MCF 10A (cell line): ENCODE results near the gene CPNE5. TPM values are rescaled to one million over a fixed set of nuclear protein-coding genes. Genes with fewer than 3 reads are reported as not detected.
A peak's percentile ranks its signal among the peaks of the same experiment; 100 is the strongest.
"Not testable (repeated sequence)": the region's sequence is repeated elsewhere in the genome, so short reads cannot be mapped to it uniquely, and the experiment has no call there.

Experiments
- BruUV-seq: library from RNA; stranded (reverse); fragments of 400-500 nt; replicated peaks from 2 replicates; lab custom pipeline; 2021; lab: Mats Ljungman, UMichigan
- CTCF ChIA-PET: fragments of 300-600 bp; sonication (Branson Sonifier 250); formaldehyde crosslinking; extraction: SDS; loops from one replicate; lab custom pipeline; 2021; ENCODE audit warnings: antibody characterized with exemption, inconsistent platforms; lab: Yijun Ruan, JAX
- POLR2A ChIA-PET: fragments of 300-600, 350-650 bp; sonication (Branson Sonifier 250); formaldehyde crosslinking; extraction: SDS; loops from one replicate; lab custom pipeline; 2020; ENCODE audit warnings: antibody characterized with exemption, inconsistent platforms; lab: Yijun Ruan, JAX
- DNase-seq: peaks from one replicate; pipeline ENCODE4 v3.0.0-alpha.2; 2018; ENCODE audit not compliant: unreplicated experiment
- H3K27ac Mint-ChIP-seq: one replicate; pipeline ENCODE4 v1.8.0; 2022; ENCODE audit warnings: mild to moderate bottlenecking, low read depth, mixed read lengths; ENCODE audit not compliant: unreplicated experiment
- H3K27me3 Mint-ChIP-seq: one replicate; pipeline ENCODE4 v1.8.0; 2022; ENCODE audit warnings: mixed read lengths; ENCODE audit not compliant: insufficient read depth, unreplicated experiment
- H3K36me3 Mint-ChIP-seq: one replicate; pipeline ENCODE4 v1.8.0; 2022; ENCODE audit warnings: mild to moderate bottlenecking, moderate library complexity, mixed read lengths; ENCODE audit not compliant: insufficient read depth, unreplicated experiment
- H3K4me1 Mint-ChIP-seq: one replicate; pipeline ENCODE4 v1.8.0; 2022; ENCODE audit warnings: mixed read lengths; ENCODE audit not compliant: insufficient read depth, unreplicated experiment
- H3K4me3 Mint-ChIP-seq: one replicate; pipeline ENCODE4 v1.8.0; 2022; ENCODE audit warnings: mild to moderate bottlenecking, moderate library complexity, mixed read lengths; ENCODE audit not compliant: unreplicated experiment
- H3K9me3 Mint-ChIP-seq: one replicate; pipeline ENCODE4 v1.8.0; 2022; ENCODE audit warnings: mixed read lengths; ENCODE audit not compliant: unreplicated experiment
- CTCF ChIP-seq: fragments of 200-600 bp; IDR thresholded peaks from one replicate; pipeline ENCODE4 v1.8.0; 2022; ENCODE audit warnings: antibody characterized with exemption, mild to moderate bottlenecking; ENCODE audit not compliant: unreplicated experiment
- intact Hi-C: fragments of 100-400 bp; cut with micrococcal nuclease; formaldehyde crosslinking; loops from 2 replicates; pipeline ENCODE4 v1.14.1; 2022
- total RNA-seq: library from RNA; stranded (reverse); gene quantifications from 2 replicates; pipeline ENCODE4 v1.2.3, GENCODE V29; 2022

CPNE5 gene
- total RNA-seq, 1 experiment from 2014 or later: not detected

- Mint-ChIP-seq H3K27ac (no peak overlapping the region), H3K9me3 (no peaks in the 10 kb centered on the region), H3K4me3 (no peak overlapping the region), H3K36me3 (no peaks in the 10 kb centered on the region), H3K27me3 (no peaks in the 10 kb centered on the region), H3K4me1 (peaks cover 18% of the 10 kb centered on the region)
- ChIA-PET CTCF (interaction anchor here (1.2 kb wide), 1 partner anchor 124 kb away, joined by 3 read pairs; no protein-coding TSS in a partner anchor), POLR2A (interaction anchor here (0.6 to 1.4 kb wide), 2 partner anchors 117 to 243 kb away, joined by 3 to 4 read pairs; no protein-coding TSS in a partner anchor)
- intact Hi-C loops: no loop called here
- no TSS peak for BruUV-seq
- no peak for TF ChIP-seq CTCF
- no peak for DNase-seq
Observed at GRCh38 chr6:36727505-36728021, 111.7 kb downstream of the CPNE5 start.

- Mint-ChIP-seq H3K36me3 (no peaks in the 10 kb centered on the region), H3K27me3 (no peaks in the 10 kb centered on the region), H3K4me1 (peaks cover 18% of the 10 kb centered on the region), H3K9me3 (no peaks in the 10 kb centered on the region), H3K27ac (no peak overlapping the region), H3K4me3 (no peak overlapping the region)
- intact Hi-C loops: loop anchor here (2.0 kb wide), 2 partner anchors 33 to 37 kb away; no protein-coding TSS in a partner anchor
- BruUV-seq: no TSS peak
- ChIA-PET CTCF (interaction anchor here (0.7 to 4.6 kb wide), 4 partner anchors 44 to 110 kb away, joined by 3 to 25 read pairs (median 13); no protein-coding TSS in a partner anchor), POLR2A (no interaction called here)
- no peak for TF ChIP-seq CTCF
- DNase-seq: no peak
Observed at GRCh38 chr6:36725581-36725980, 113.7 kb downstream of the CPNE5 start.

DNA sequence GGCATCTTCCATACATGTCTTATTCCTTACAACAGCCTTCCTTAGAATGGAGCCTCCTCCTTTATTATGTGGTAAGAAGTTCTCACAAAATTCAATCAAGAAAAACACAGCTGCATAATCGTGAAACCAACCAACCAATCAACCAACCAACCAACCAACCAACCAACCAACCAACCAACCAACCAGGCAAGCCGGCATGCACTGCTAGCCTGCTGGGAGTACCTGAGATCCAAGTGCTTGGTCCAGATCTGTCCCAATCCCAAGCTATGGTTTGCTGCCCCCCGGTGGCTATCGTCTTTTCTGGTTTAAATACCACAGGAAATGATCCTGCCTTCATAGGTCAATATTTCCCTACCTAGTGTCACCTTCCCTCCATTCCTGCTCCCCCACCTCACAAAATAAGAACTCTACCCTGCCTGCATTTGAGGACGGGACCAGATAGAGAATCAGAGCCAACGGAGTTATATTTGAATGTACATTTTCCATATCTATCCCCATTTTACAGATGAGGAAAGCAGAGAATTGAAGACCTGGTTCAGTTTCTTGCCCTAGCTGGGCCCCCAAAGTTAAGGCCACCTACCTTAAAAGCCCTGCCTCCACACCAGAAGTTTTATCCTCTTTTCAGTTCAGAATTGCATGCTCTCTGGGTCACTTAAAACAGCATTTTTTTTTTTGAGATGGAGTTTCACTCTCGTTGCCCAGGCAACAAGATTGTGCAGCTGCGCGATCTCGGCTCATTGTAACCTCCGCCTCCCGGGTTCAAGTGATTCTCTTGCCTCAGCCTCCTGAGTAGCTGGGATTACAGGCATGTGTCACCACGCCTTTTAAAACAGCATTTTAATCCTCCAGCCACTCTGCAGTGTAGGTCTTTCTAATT, 114.5 kb downstream of the CPNE5 start:
- POLR2A ChIA-PET: interaction anchor here (1.0 kb wide), 1 partner anchor 110 kb away, joined by 5 read pairs; no protein-coding TSS in a partner anchor
- H3K4me1 Mint-ChIP-seq: peaks cover 18% of the 10 kb centered on the region
- BruUV-seq: no TSS peak
- DNase-seq: peak; percentile 82
- H3K27ac Mint-ChIP-seq: no peak overlapping the region
- peak; percentile 71 for TF ChIP-seq CTCF
- H3K27me3 Mint-ChIP-seq: no peaks in the 10 kb centered on the region
- no peak overlapping the region for H3K4me3 Mint-ChIP-seq
- no peaks in the 10 kb centered on the region for H3K36me3 Mint-ChIP-seq
- H3K9me3 Mint-ChIP-seq: no peaks in the 10 kb centered on the region
- CTCF ChIA-PET: interaction anchor here (0.5 to 4.6 kb wide), 29 partner anchors 14 to 226 kb away, joined by 3 to 25 read pairs (median 4); no protein-coding TSS in a partner anchor
- intact Hi-C loops: loop anchor here (1.0 to 2.0 kb wide), 5 partner anchors 34 to 301 kb away; no protein-coding TSS in a partner anchor

DNA sequence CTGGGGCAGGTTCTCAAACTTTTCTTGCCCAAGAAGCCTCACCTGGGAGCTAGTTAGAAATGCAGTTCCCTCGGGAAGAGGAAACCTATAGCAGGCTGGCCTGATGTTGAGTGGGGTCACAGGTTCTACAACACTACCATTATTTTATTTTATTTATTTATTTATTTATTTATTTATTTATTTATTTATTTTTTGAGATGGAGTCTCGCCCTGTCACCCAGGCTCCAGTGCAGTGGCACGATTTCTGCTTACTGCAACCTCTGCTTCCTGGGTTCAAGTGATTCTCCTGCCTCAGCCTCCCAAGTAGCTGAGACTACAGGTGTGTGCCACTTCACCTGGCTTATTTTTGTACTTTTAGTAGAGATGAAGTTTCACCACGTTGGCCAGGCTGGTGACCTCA, 115.3 kb downstream of the CPNE5 start:
- not testable (repeated sequence) for H3K27ac Mint-ChIP-seq, H3K36me3 Mint-ChIP-seq, H3K27me3 Mint-ChIP-seq, BruUV-seq, H3K4me3 Mint-ChIP-seq, DNase-seq, H3K9me3 Mint-ChIP-seq
- H3K4me1 Mint-ChIP-seq: peaks cover 13% of the 10 kb centered on the region
- ChIA-PET POLR2A (interaction anchor here (1.0 to 1.8 kb wide), 2 partner anchors 80 to 109 kb away, joined by 4 to 5 read pairs; no protein-coding TSS in a partner anchor), CTCF (interaction anchor here (0.5 to 4.6 kb wide), 27 partner anchors 15 to 226 kb away, joined by 3 to 25 read pairs (median 4); no protein-coding TSS in a partner anchor)
- intact Hi-C loops: loop anchor here (1.0 to 2.0 kb wide), 5 partner anchors 35 to 301 kb away; no protein-coding TSS in a partner anchor
